OCI-LY3 (cell line): ENCODE results near the gene SLC26A4.

Experiments
- CTCF ChIP-seq: fragments of 200-600, 300-600 bp; sonication (generic); IDR thresholded peaks from 2 replicates; pipeline ENCODE4 v1.5.1; 2014; ENCODE audit warnings: antibody characterized with exemption, low read length, low read depth
- EZH2phosphoT487 ChIP-seq: fragments of 200-600 bp; shearing (Covaris generic); IDR thresholded peaks from 2 replicates; pipeline ENCODE4 v1.6.1; 2018; ENCODE audit warnings: antibody characterized with exemption, mixed run types, low read depth

GRCh38 chr7:107703219-107703618, 42.6 kb downstream of the SLC26A4 start:
- no peak for TF ChIP-seq CTCF
- no peak for TF ChIP-seq EZH2phosphoT487
